Right lobe of liver (tissue), 6 donors: Measurements from ENCODE around the gene TEX36. TPM values are rescaled to one million over a fixed set of nuclear protein-coding genes. Genes with fewer than 3 reads are reported as not detected.

Experiments
- ATAC-seq, 4 donors: fragments of 200-7000 bp; cut with Tn5 transposase; one replicate each; pipeline ENCODE4 v1.9.1; 2020; ENCODE audit warnings: mild to moderate bottlenecking in 4 of 4, moderate library complexity in 4 of 4
- DNase-seq, 3 donors: peaks; one replicate each; pipeline ENCODE4 v3.0.0-alpha.2; 2020
- H3K27ac ChIP-seq, 3 donors: fragments of 200-600 bp; one replicate each; pipeline ENCODE4 v1.8.0; 2022
- H3K27me3 ChIP-seq, 2 donors: fragments of 200-600 bp; one replicate each; pipeline ENCODE4 v1.8.0; 2022
- H3K36me3 ChIP-seq, 4 donors: fragments of 200-600 bp; sonication (generic) in 1 of 4; one replicate each; pipeline versions ENCODE4 v1.5.1 to v1.8.0; 2017 to 2022; ENCODE audit warnings: control low read depth in 1 of 4
- H3K4me1 ChIP-seq, 4 donors: fragments of 200-600 bp; sonication (generic) in 1 of 4; one replicate each; pipeline versions ENCODE4 v1.5.1 to v1.8.0; 2017 to 2022; ENCODE audit warnings: control low read depth in 1 of 4
- H3K4me3 ChIP-seq, 3 donors: fragments of 200-600 bp; one replicate each; pipeline ENCODE4 v1.8.0; 2022
- H3K9me3 ChIP-seq, 4 donors: fragments of 200-600 bp; sonication (generic) in 1 of 4; one replicate each; pipeline versions ENCODE4 v1.5.1 to v1.8.0; 2017 to 2022; ENCODE audit warnings: control low read depth in 1 of 4
- POLR2A ChIP-seq: fragments of 450-650 bp; IDR thresholded peaks from one replicate; pipeline ENCODE4 v1.6.1; 2017; ENCODE audit warnings: antibody characterized with exemption, mild to moderate bottlenecking
- WGBS: methylation state at CpG from one replicate; pipeline ENCODE4 v1.1.6; 2018; ENCODE audit warnings: low coverage, low lambda C conversion rate; ENCODE audit not compliant: insufficient coverage; ENCODE audit errors: missing lambda C conversion rate; 5-methylcytosine and 5-hydroxymethylcytosine counted together
- intact Hi-C, 2 donors: fragments of 100-400 bp; cut with DNase I; formaldehyde crosslinking; loops; one replicate each; pipeline versions ENCODE4 v1.11.2 to v1.14.1; 2022
- total RNA-seq, 6 experiments: library from RNA; depleted of rRNA in 2 of 6; stranded (reverse); fragments of >200 nt in 2 of 6; fragmentation: NEBNext Ultra II Directional in 3 of 6; extraction: Animal tissue kit (Norgen Biotek cat#: 25700) in 3 of 6; gene quantifications; one replicate each; pipeline versions ENCODE4 v1.1.0 to v1.2.4, GENCODE V29; 2016 to 2023
- TF ChIP-seq, protein P1 (sequence below), 4 donors: fragments of 200-600 bp in 3 of 4; fragments of 450-650 bp in 1 of 4; IDR thresholded peaks; one replicate each; pipeline versions ENCODE4 v1.5.1 to v1.8.0; 2016 to 2022; ENCODE audit warnings: antibody characterized with exemption in 4 of 4, mild to moderate bottlenecking in 2 of 4
- donor health status: DM: no; HTN: yes; CAD: no.
- donor health status: DM: no; HTN: no; CAD: no.
- donor health status: DM: no; HTN: no; CAD: no.
- donor health status: DM: no; HTN: yes; CAD: no.
- donor health status: DM: no; HTN: yes; CAD: no.

TEX36 gene
- total RNA-seq, 6 experiments from 2014 or later, result not detected

DNA sequence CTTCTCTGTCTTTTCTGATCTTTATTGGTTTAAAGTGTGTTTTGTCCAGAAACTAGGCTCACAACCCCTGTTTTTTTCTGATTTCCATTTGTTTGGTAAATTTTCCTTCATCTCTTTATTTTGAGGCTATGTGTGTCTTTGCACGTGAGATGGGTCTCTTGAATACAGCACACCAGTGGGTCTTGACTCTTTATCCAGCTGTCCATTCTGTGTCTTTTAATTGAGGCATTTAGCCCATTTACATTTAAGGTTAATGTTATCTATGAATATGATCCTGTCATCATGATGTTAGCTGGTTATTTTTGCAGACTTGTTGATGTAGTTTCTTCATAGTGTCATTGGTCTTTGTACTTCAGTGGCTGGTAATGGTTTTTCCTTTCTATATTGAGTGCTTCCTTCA lies 10.1 kb downstream of the TEX36 start:
- Histone ChIP-seq H3K27ac (no peak overlapping the region), H3K36me3 (no peaks in the 10 kb centered on the region), H3K4me3 (no peak overlapping the region), H3K9me3 (no peaks in the 10 kb centered on the region), H3K27me3 (no peaks in the 10 kb centered on the region), H3K4me1 (no peaks in the 10 kb centered on the region)
- WGBS, result 33% methylated on average over 1 of the region's 1 CpG
- TF ChIP-seq, protein P1, sequence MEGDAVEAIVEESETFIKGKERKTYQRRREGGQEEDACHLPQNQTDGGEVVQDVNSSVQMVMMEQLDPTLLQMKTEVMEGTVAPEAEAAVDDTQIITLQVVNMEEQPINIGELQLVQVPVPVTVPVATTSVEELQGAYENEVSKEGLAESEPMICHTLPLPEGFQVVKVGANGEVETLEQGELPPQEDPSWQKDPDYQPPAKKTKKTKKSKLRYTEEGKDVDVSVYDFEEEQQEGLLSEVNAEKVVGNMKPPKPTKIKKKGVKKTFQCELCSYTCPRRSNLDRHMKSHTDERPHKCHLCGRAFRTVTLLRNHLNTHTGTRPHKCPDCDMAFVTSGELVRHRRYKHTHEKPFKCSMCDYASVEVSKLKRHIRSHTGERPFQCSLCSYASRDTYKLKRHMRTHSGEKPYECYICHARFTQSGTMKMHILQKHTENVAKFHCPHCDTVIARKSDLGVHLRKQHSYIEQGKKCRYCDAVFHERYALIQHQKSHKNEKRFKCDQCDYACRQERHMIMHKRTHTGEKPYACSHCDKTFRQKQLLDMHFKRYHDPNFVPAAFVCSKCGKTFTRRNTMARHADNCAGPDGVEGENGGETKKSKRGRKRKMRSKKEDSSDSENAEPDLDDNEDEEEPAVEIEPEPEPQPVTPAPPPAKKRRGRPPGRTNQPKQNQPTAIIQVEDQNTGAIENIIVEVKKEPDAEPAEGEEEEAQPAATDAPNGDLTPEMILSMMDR (IDR thresholded peaks at IDR 0.05), result no peak
- no peak for TF ChIP-seq POLR2A
- intact Hi-C loops, result no loop called here
- ATAC-seq (no peak), DNase-seq (no peak)

- Histone ChIP-seq H3K27ac (no peak overlapping the region), H3K36me3 (no peaks in the 10 kb centered on the region), H3K4me3 (no peak overlapping the region), H3K27me3 (peaks cover 0 to 10% of the 10 kb centered on the region in 2 donors), H3K9me3 (no peaks in the 10 kb centered on the region), H3K4me1 (no peaks in the 10 kb centered on the region)
- DNase-seq, result no peak
- intact Hi-C loops, result no loop called here
- no CpG with 5 or more reads among the region's 2 CpGs for WGBS
- no peak for ATAC-seq
- TF ChIP-seq, protein P1 (IDR thresholded peaks at IDR 0.05), result no peak
- no peak for TF ChIP-seq POLR2A
These were observed 20.4 kb downstream of the TEX36 start for GRCh38 chr10:125662584-125662983.

DNA sequence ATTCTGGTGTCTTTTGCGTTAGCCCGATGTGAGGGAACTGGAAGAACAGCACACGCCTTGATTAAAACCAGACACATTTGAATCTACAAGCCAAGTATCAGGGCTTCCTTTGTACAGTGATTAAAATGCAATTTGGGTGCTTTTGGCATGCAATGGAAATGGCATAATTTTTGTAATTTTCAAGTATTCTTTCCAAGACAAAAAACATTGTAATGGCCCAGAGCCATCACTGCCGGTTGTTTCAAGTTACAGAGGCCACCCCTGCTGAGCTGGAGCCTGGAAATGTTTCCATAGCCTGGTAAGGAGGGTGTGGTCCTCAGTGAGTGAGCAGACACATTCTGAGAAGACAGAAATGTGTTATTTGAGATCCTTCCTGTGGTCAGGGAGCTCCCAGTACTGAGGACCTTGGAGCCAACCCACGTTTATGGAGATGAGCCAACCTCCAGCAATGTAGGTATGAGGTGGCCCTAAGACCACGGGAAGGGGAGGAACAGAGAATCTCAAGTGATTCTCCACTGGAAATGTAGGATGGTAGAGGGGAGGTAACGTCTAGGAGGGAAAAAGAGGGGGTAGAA lies 20.9 kb downstream of the TEX36 start:
- H3K9me3 ChIP-seq, result no peaks in the 10 kb centered on the region
- no peak overlapping the region for H3K27ac ChIP-seq
- DNase-seq, result no peak
- TF ChIP-seq, protein P1 (IDR thresholded peaks at IDR 0.05), result no peak
- TF ChIP-seq POLR2A, result no peak
- no peaks in the 10 kb centered on the region for H3K4me1 ChIP-seq
- WGBS, result 25% methylated on average over 4 of the region's 7 CpGs
- ATAC-seq, result no peak
- H3K27me3 ChIP-seq, result peaks cover 0 to 10% of the 10 kb centered on the region in 2 donors
- H3K36me3 ChIP-seq, result no peaks in the 10 kb centered on the region
- intact Hi-C loops, result no loop called here
- H3K4me3 ChIP-seq, result no peak overlapping the region

GRCh38 chr10:125661431-125661940 lies 21.5 kb downstream of the TEX36 start:
- WGBS, result no CpG with 5 or more reads among the region's 12 CpGs
- no peaks in the 10 kb centered on the region for H3K4me1 ChIP-seq
- H3K27me3 ChIP-seq, result peaks cover 0 to 10% of the 10 kb centered on the region in 2 donors
- H3K9me3 ChIP-seq, result no peaks in the 10 kb centered on the region
- intact Hi-C loops, result no loop called here
- no peaks in the 10 kb centered on the region for H3K36me3 ChIP-seq
- no peak for TF ChIP-seq POLR2A
- TF ChIP-seq, protein P1 (IDR thresholded peaks at IDR 0.05), result no peak
- no peak for DNase-seq
- no peak for ATAC-seq
- H3K4me3 ChIP-seq, result no peak overlapping the region
- H3K27ac ChIP-seq, result no peak overlapping the region
